ENCODE results near the gene AP1S2.
"Not testable (repeated sequence)": the region's sequence is repeated elsewhere in the genome, so short reads cannot be mapped to it uniquely, and the experiment has no call there.

Gene AP1S2

GRCh38 chrX:15854712-15855567 is at the start of gene AP1S2:
Gene AP1S2 (minus strand): TSS chrX:15854813. CDS start chrX:15852524, 2,289 bp downstream.
- peak; percentile 99 for DNase-seq

DNA sequence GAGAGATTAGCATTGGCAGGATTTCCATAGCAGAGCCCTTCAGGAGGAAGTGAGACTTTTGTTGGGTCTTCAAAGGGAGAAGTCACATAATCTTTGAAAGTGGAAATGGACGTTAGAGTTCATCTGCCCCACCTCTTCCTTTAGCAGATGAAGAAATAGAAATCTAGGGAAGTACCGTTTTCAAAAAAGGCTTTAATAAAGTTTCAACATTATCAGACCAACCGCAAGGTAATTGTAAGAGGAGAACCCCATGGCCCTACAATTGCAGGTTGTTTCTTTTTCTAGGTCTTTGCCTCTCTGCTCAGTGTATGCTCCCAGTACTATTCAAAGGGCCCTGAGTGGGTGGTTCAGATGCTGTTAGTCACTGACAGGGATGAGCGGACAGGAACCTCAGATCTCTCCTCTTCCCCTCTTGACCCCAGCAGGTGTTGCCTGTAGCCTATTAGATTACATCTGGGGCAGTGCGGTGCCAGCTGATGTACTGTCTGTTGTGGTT is 48.6 kb upstream of the AP1S2 start:
- DNase-seq: no peak

GRCh38 chrX:15895334-15895733 is 40.7 kb upstream of the AP1S2 start:
- no peak for DNase-seq

- DNase-seq: no peak
These were observed 40.1 kb upstream of the AP1S2 start for GRCh38 chrX:15894724-15895123.

GRCh38 chrX:15890463-15890862 is 35.9 kb upstream of the AP1S2 start:
- DNase-seq: no peak

DNA sequence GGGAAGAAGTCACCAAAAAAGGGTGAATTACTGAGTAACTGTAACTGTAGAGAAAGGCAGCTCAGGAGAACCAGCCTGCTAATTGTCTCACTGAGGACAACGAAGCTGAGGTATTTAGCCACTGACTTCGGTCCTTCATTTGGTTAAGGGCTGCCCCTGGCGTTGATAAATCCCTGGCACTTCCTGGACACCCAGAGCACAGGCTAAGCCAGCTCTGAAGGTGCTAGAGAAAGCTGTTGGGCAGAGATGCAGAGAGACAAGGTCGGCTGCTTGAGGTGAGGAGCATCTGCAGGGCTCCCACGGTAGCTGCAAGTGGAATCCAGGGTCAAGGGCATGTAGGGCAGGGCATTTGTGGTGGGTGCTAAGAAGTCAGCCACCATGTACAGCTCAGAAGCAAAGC is 33.4 kb upstream of the AP1S2 start:
- no peak for DNase-seq

DNA sequence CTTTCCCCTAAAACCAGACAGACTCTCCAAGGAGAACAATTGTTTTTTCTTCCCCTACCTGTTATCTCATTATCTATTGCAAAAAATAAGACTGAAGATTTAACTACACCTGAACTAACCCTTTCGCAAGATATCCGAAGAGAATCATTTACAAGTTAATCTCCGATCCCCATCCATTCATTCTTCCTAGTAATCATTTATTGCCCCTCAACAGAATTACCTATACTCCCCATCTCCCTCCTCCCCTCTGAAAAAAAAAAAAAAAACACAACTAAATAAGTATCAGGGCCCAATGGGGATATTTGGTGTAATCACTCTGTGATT is 28.9 kb upstream of the AP1S2 start:
- DNase-seq: no peak

DNA sequence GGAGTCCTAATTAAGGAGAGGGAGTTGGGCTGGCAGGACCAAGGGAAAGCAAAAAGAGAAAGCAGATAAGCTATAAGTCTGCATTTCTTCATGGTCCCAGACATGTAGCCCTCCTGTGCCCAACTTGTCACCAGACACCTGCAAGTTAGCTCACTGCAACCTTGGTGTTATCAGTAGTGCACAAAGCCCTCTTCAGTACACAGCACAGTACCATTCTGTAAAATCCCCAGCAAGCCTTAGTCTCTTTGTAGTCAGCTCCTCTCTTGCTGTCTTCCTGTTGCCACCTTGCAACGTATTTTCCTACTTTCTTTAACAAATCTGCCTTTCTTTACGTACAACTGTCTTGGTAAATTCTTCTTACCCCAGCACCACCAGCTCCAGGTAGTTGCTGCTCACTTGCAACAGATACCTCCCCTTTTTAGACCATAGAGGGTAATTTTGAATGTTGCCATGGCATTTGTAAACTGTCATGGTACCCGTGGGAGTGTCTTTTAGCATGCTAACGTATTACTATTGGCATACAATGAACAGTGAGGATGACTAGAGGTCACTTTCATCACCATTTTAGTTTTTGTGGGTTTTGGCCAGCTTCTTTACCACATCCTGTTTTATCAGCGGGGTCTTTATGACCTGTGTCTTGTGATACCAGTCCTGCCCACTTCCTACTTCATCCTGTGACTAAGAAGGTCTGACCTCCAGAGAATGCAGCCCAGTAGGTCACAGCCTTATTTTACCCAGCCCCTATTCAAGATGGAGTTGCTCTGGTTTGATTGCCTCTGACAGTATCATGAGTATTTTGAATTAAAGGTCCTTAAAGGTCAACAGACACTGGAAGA is 28.3 kb upstream of the AP1S2 start:
- peak; percentile 13 for DNase-seq

GRCh38 chrX:15881381-15881897 is 26.8 kb upstream of the AP1S2 start:
- no peak for DNase-seq

DNA sequence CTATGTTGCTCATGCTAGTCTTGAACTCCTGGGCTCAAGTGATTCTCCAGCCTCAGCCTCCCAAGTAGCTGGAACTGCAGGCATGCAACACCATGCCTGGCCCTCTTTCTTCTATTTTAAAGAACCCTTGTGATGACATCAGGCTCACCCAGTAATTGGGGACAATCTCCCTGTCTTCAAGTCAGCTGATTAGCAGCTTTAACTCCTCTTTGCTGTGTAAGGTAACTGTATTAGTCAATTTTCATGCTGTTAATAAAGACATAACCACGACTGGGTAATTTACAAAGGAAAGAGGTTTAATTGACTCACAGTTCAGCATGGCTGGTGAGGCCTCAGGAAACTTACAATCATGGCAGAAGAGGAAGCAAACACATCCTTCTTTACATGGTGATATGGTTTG is 23.3 kb upstream of the AP1S2 start:
- DNase-seq: not testable (repeated sequence)

GRCh38 chrX:15877380-15877779 is 22.8 kb upstream of the AP1S2 start:
- DNase-seq: no peak

GRCh38 chrX:15874672-15875071 is 20.1 kb upstream of the AP1S2 start:
- no peak for DNase-seq

GRCh38 chrX:15873566-15873965 is 19.0 kb upstream of the AP1S2 start:
- no peak for DNase-seq

- no peak for DNase-seq
These were observed 15.7 kb upstream of the AP1S2 start for GRCh38 chrX:15870310-15870709.

DNA sequence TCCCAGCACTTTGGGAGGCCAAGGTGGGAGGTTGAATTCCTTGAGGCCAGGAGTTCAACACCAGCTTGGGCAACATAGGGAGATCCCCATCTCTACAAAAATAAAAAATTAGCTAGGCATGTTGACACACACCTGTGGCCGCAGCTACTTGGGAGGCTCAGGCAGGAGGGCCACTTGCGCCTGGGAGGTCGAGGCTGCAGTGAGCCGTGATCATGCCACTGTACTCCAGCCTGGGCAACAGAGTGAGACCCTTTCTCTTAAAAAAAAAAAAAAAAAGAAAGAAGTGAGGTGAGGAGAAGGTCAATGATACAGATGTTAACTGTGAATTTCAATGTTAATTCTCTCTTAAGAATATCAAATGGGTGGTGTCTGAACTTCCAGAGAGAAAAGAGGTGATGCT is 15.1 kb upstream of the AP1S2 start:
- no peak for DNase-seq

DNA sequence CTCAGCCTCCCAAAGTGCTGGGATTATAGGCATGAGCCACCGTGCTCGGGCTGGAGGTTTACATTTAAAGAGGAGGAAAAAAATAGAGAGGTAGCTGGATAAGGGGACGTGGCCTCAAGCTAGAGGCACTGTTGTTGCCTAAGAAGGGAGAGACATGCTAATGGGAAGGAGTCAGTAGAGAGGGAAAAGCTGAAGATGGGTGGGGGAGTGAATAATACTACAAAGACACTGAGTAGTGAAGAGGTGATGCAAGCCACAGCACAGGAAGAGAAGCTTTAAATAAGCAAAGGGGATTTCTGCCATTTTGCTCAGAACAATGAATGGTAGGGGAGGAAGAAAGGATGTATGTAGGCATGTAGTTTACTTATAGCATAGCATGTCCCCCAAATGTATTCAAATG is 11.5 kb upstream of the AP1S2 start:
- no peak for DNase-seq

DNA sequence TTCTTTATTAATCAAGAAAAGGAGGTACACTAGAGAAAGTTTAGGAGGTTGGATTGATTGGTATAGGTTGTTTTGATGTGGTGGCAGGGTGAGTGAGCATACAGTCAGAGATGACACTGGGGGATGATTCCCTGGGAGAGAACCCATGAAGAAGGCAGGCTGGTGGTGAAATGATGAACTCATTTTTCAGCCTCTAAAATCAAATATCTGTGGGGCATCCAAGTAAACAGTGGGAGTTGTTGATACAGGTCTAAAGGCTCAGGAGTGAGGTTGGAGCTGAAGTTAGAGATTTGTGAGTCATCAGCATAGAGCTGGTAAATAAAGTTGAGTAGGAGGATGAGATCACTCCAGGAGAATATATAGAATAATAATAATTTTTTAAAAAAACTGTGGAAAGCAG is 10.0 kb upstream of the AP1S2 start:
- DNase-seq: no peak

DNA sequence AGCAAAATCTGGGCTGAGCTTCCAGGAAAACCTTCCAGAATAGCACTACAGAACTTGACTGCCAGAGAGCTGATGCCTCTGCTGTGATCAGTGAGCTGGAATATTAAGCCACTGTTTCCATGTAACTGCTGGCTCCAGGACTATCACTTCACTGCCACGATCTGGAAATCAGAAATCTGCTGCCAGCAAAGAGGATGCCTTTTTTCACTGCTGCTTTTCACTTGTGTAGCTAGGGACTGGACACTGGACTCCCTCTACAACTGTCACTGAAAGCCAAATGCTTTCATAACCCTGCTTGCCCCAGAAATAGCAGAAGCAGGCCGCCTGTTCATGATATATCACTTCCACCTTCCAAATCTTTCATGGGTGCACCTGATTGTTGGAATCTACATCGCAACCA is 9.4 kb upstream of the AP1S2 start:
- DNase-seq: no peak

DNA sequence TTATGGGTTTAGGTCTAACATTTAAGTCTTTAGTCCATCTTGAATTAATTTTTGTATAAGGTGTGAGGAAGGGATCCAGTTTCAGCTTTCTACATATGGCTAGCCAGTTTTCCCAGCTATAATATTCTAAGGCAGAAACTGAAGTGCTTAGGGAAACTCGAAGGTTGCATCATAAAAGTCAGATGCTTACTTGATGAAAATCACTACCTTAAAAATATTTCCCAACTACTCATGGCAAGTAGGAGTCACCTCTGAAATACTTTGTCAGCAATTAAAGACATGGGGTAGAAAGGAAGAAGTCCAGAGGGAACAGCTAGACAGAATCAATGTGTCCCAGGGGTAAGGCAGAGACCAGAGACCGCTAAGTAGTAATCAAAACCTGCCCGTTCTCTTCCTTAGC is 6.3 kb upstream of the AP1S2 start:
- no peak for DNase-seq

- DNase-seq: no peak
These were observed 3.4 kb upstream of the AP1S2 start for GRCh38 chrX:15858051-15858450.

DNA sequence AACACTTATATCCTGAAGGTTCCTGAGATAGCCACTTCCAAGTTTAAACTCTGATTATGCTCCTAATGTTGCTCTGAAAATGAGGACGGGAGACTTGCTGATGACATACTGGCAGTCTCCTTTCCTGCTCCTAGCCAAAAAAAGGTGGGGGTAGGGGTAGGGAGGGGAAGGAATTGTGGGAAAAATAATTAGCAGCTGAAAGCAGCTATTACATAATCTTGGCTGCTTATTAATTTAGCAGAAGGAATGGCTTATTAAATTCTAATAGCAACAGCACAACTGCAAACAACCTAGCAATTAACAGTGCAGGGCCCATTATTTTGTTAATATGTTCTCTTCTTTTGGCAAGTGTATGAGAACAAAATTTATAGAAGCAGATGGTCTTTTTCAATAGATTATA is 2.0 kb upstream of the AP1S2 start:
- DNase-seq: no peak

DNA sequence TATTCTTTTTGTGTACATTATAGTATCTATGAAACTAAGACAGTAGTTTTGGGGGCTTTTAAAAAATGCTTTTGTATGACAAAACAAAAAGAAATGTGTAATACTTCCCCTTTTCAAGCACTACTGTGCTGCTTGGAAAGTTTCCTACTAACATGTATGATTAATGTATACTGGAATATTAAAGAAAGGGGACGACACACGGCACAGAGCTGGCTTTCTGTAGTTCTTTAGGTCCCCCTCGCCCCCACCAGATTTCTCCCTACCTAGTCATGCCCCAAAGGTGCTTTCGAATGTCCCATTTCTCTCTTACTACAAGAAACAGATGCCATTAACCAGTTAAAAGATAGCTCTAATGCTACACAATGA is 1.6 kb upstream of the AP1S2 start:
- no peak for DNase-seq

DNA sequence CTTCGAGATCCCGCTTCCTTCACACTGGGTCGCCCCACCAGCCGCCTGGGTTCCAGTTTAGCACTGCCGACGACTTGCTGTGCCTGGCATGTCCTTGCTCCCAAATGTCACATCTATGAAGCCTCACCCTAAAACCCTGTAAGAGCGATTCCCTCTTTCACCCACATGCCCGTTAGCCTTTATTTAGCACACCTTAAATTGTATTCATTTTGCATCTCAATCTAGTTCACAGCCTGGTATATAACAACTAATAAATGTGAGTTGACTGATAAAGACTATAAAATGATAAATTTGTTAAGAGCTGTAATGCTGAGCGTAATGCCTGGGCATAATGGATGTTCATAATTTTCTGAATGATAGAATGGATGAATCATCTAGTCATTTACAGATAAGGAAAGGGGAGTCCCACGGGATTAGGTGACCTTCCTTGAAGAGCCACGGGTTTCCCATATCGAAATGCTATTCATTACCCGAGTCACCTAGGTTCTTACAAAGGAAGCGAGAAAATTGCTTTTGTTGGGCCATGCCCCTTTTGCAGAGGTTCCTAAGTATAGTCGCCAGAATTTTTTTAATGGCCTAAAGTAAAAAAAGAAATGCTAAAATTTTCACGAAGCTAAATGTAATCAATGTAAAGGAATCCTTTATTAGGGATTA is 1.1 kb upstream of the AP1S2 start:
- DNase-seq: no peak

Data from activated CD4-positive, alpha-beta T cell treated with anti-CD3 and anti-CD28 coated beads, Interleukin-2, Interleukin-6, amounts not matched to agents 100 ng/mL and 50 ng/mL, durations not matched to agents 16 hours and 8 hours (primary cell).